NCI-H345 (cell line): ENCODE measurements around the gene DYRK4.
A peak's percentile ranks its signal among the peaks of the same experiment; 100 is the strongest.

Experiments used
- DNase-seq: peaks from one replicate; lab custom pipeline; 2025; lab: John Stamatoyannopoulos, UW

The DYRK4 gene

DNA sequence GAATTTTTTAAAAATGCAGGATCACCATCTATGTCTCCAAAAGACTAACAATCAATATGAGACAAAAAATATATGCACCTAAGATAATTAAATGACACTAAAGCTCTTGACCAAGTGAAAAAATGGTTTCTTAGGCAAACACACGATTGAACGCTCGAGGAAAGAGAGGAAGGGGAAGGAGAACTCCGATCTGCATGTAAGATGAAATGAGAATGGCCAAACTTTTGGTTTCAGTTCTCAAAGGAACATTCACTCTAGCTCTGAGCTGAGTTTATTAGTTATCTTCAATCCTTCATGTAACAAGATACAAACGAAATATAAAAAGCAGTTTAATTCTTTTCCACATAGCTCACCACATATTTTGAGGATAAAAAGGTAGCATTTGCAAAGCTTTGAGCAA, 2.8 kb downstream of the DYRK4 start:
- DNase-seq: no peak

DNA sequence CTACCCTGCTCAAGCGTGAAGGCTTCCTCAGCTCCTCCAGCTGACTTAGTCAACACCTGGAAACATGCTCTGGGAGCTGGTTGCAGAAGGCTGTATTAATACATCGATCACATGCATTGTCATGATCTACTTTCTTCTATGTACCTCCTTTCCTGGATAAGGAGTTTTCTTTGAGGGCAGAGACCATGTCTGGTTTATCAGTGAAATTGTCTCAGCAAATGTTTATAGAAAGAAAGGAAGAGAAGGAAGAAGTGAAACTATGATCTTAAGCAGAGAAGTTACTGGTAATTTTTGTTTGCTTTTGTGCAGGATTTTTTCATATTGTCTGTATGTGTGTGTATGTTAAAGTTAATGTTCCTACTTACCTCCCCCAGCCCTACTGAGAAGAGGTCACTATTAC, 4.5 kb downstream of the DYRK4 start:
- DNase-seq: no peak

DNA sequence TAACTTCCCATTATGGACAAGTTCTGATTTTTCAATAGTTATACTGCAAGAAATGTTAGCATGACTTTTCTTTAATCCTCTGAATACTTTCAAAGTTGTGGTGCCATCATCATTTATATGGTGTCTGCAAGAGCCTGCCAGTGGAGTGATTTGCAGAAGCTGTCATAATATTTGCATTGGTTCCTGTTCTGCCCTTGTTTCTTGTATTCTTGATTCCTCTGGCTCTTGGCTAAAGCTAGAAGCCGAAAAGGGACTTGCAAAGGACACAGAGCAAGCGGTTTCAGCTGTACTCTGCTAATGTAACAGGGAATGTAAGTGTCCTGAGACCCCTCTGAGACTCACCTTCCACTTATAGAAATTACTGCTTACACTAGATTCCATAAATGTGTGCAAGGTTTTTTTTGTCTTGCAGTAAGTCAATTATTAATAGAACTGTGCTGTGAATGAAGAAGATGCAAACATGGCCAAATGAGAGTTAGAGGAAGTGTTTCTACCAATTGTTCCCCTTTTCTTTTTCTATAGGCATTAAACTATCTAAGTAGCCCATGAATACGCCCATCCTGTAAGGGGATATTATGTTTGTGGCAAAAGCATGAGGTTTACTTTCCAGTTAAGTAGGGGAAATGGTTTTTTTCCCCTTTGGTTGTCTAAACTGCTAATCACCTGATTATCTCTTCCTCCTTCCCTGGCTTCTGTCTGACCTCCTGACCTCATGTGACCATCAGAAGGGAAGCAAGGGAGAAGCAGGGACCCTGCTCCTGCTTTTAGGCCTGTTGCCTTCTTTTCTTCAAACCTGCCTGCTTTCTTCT, 5.3 kb downstream of the DYRK4 start:
- DNase-seq: no peak

DNA sequence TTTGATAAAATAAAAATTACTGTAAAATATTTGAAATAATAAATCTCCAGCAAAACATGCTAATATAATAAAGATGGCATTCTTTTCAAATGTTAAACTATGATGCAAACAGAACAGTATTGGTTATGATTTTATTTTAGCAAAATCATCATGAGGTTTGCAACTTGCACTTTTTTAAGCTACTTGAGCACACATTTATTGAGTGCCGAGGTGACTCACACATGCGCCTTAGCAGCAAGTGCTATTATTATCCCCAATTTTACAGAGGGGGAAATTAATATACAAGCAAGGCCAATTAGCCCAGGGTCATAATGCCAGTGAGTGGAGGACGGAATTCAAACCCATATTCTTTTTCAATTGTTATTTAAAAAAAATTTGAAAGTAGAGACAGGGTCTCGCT, 7.3 kb downstream of the DYRK4 start:
- no peak for DNase-seq

DNA sequence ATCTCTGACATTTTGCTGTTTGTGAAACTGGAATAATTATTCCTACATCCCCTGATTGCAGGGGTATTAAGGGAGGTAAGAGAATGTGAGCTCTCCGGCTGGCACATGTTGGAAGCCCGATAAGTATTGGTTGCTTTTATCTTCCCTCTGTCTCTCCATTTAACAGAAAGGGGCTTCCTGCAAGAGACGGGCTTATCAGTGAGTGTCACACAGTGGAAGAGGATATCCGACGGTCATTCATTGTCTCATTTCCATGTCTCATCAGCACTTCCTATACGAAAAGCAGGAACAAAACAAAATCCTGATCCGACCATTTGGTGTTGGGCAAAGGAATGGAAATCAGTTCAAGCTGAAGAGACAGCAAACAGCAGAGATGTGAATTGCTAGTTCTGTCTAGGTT, 10.7 kb downstream of the DYRK4 start:
- DNase-seq: no peak

DNA sequence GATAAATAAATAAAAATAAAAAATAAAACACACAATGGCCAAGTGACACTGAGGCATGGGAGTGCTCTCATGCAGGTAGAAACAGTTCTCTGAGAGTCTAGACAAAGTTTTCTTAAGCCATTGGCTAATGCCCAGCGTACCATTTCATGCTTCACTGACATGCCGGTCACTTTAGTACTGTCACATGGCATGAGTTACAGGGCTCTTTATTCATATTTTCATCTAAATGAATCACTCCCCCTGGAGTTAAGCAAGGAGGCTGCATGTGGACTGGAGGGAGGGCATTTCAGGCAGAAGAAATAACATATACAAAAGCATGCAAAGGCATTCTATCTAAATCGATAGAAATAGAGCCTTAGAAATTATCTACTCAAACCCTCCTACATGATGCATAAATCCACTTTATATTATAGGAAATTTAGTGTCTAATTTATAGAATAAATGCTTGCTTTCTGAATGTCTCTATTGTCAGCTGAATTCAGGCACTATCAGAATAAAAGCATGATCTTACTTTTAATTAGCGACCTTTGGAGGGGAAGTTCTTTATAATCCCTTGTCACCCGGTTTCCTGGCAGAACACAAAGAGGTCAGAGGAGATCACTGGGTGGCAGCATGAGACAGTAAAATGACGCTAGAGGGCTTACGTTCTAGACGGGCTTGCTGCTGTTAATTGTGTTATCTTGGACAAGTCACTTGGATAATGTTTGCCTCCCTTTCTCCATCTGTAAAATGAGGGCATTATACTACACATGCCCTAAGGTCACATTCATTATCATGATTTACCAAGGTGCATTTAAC, 17.5 kb downstream of the DYRK4 start:
- DNase-seq: no peak

DNA sequence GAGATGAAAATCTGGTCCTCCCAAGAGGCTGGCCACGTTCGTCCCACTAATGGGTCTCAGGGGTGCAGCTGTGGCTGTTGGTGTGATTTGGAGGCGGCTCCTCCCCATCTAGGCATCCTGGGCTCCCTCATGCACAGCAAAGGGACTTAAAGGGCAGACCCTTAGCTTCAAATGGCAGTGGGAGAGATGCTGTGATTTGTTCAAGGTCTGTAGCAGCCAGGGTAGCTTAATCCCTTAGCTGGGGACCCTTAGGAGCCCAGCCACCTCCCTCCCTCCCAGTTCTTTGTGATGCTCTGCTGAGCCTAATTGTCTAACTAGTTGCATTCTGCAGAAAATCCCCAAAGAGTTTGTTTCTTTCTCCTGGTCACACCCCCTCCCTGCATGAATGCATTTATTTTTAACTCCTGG, 18.3 kb downstream of the DYRK4 start:
- no peak for DNase-seq

DNA sequence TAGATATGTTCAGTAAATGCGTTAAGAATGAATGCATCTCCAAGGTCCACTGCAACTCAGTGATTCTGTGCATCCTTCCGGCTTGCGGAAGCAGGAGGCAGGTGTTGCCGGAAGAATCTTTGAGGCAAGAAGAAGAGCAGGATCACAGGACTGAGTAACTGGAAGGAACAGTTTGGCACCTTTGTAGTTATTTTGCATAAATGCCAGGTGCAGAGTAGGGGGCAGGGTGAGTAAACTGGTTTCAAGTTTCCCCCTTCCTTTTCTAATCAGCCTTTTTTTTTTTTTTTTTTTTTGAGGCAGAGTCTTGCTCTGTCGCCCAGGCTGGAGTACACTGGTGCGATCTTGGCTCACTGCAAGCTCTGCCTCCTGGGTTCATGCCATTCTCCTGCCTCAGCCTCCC, 22.3 kb downstream of the DYRK4 start:
- no peak for DNase-seq

DNA sequence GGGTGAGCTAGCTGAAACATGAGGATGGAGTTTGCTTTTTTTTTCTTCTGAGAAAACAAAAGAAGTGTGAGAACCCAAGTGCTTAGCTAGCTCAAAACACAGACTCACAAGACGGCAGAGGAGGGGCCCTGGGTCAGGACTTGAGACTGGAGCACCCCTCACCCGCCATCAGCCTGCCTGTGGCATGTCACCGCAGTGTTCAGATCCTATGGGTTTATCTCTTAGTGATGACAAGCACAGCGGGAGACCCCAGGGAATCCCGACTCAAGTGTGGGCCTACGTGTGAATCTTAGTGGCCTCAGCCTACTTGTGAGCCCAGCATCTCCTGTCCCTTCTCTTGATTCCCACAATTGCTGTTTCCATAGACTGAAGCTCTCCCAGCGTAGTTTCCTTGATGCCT, 22.9 kb downstream of the DYRK4 start:
- DNase-seq: no peak

DNA sequence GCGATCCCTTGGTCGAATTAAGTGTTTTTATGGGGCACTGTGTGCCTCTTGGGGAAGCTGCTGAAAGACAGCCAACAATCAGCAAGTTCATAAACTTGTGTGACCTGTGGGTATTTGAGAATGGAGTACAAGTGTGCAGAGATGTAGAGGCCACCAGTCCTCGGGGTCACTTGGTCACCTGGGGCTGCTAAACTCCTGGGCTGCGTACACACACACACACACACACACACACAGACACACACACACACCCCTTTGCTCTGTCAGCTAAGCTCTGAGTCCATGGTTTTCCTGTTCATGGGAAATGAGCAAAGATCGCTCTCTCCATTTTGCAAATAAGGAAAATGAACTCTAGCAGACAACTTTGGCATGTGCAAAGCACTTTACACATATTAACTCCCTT, 24.5 kb downstream of the DYRK4 start:
- DNase-seq: no peak

DNA sequence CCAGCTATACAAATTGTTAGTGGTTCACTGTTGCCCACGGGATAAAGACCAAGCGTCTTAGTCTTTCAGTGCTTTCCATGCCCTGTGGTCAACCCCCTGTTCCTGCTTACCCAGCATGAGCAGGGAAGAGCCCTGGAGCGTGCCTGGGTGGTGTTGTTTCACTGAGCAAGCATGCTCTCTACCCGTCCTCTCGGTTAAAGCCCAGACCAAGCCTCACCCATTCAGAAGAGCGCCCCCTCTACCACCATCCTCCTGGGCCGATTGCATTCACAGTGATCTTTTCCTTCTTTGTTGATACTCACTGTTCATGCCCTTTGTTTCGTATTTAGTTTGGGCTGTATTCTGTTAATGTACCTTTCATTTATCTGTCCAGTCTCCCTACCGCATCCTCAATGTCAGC, 25.1 kb downstream of the DYRK4 start:
- no peak for DNase-seq

DNA sequence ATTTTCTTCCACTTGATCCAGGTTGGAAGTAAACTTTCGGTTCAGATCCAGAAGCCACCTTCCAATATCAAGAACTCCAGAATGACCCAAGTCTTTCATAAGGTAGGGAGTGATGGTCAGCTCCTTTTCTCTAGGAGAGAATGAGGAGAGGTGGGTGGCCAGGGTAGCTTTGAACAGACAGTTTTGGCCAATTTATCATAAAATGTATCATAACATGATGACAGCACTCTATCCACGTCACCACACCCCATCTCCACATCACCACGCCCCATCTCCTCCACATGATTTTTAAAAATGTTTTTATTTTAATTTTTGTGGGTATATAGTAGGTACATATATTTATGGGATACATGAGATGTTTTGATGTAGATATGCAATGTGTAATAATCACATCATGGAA, 26.9 kb downstream of the DYRK4 start:
- no peak for DNase-seq

DNA sequence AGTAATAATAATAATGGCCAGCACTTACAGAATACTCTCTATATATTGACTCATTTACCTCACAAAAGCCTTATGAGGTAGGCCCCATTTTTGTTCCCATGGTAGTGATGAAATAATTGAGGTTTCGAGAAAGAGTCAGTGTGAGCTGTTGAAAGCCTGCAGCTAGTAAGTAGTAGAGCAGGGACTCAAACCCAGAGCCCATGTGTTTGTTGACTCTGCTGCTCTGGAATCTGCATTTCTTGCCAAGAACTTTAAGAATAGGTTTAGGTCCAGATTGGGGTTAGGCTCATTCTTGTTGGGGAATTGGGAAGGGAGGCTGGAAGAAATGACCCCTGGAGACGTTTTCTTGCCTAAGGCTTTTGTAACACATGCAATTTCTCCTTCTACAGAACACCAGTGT, 27.9 kb downstream of the DYRK4 start:
- no peak for DNase-seq

DNA sequence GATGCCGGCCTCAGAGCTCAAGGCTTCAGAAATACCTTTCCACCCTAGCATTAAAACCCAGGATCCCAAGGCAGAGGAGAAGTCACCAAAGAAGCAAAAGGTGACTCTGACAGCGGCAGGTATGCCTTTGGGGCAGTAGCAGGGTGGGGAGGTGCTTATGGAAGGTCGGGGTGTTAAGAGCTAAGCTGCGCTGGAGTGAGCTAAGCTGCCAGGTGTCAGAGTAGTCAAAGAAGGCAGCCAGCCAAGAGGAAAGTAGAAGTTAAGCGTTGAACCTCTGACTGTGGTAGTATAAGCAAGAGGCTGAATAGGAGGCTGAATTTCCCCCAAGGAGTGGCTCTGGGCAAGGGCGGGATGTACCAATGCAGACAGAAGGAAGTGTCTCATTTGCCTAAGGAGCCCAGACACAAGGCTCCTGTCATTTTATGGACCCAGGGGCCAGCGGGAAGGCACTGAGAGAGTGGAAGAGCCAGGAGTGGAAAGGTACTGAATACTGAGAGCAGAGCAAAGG, 29.2 kb downstream of the DYRK4 start:
- no peak for DNase-seq

DNA sequence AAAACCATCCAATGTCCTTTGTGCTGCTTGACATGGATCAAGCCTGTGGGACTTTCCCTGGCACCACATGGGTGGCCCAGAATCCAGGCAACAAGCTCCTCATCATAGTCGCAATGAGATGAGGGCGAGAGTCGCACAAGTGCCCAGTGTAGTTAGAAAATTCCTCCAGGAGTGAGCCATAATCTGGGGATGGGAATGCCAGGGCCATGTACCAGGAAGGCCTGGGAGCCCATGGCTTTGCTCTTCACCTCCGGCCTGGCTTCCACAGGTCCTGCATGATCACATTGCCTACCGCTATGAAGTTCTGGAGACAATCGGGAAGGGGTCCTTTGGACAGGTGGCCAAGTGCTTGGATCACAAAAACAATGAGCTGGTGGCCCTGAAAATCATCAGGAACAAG, 33.9 kb downstream of the DYRK4 start:
- no peak for DNase-seq

DNA sequence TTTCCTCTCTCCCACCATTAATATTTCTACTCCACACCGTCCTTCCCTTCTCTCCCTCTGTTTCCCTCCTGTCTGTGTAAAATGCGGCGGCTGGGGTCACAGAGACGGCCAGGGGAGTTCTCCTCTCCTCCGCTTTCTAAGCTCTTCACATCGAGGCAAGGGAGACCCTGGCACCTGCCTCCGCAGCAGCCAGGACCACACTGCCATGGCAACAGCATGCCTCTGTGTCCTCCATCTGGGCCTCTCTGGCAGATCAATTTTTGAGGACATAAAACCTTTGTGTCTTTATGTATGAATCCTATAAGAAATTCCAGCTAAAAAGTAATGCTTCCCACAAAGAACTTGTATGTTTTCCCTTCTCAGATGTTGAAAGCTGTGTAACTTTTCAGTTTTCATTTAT, 41.4 kb downstream of the DYRK4 start:
- DNase-seq: no peak

DNA sequence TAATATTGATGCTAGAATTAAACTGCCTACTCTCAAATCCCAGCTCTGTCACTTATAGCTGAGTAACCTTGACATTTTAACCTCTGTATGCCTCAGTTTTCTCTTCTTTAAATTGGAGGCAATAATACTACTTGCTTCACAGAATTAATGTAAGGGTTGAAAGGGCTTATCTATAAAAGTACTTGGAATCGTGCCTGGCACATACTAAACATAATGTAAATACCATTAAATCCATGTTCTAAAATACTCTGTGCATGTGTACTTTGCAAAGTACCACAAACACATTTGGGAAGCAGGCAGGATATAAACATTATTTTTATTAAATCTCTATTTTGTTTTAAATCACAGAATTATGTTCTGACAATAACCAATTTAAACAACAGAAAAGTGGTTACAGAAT, 41.9 kb downstream of the DYRK4 start:
- DNase-seq: no peak

DNA sequence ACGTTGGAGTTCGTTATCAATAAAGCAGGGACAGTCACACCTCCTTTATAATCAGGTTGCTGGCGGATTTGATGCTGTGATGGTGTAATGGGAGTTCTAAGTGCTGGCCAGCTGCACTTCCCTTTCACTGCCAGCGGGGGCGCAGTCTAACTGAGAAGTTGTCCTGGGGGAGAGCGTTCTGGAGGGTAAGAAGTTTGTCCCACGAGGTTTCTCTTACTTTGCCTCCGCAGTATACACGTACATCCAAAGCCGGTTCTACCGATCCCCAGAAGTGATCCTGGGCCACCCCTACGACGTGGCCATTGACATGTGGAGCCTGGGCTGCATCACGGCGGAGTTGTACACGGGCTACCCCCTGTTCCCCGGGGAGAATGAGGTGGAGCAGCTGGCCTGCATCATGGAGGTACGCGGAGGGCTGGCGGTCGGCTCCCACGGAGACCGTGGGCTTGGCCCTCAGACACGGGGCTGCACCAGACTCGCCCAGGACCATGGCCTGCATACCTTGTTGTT, 42.7 kb downstream of the DYRK4 start:
- peak; percentile 65 for DNase-seq

DNA sequence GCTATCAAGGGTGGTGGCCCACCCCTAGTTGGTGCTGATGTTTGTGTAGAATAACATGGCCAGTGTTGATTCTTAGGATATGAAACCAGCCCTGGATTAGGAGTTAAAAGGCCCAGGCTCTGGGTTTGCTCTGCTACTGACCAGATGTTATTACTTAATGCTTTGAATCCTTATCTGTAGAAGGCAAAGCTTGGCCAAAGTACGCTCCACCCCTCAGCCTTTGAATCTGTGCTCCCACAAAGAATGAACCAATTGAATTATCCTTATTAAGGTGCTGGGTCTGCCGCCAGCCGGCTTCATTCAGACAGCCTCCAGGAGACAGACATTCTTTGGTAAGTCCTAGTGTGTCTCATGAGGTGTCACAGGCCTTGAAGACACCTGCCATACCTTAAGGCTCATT, 45.0 kb downstream of the DYRK4 start:
- no peak for DNase-seq

DNA sequence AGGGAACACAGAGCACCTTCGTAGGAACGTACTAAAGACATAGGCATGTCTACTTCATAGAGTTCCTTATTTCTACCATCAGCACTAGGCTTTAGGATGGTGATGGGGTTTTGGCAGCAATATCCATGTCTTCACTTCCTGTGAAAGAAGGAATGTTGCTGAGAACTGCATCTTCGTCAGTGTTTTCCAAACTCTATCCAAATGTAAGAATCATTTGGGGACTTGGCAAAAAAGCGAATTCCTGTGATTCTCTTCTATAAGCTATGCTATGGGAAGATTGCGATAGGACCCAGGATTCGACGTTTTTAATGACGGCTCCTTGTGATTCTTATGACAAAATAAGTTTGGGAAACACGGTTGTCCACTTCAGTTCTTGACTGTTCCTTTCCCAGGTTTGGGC, 47.1 kb downstream of the DYRK4 start:
- DNase-seq: no peak

DNA sequence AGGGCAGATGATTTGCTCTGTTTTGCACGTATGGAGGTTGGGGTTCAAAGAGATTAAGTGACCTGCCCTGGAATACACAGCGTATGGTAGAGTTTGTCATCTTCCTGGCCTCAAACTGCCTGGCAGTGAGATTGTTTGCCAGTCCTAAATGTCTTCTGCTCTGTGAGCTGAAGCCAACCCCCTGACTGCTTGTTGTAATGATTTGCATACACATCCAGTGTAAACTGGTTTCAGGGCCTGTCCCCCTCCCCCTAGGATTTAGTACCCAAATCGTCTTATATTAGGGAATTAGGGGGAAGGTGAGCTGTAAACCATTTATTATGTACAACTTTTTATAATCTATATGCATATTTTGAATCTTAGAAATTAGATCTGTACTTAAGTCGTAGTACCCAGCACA, 48.5 kb downstream of the DYRK4 start:
- no peak for DNase-seq

DNA sequence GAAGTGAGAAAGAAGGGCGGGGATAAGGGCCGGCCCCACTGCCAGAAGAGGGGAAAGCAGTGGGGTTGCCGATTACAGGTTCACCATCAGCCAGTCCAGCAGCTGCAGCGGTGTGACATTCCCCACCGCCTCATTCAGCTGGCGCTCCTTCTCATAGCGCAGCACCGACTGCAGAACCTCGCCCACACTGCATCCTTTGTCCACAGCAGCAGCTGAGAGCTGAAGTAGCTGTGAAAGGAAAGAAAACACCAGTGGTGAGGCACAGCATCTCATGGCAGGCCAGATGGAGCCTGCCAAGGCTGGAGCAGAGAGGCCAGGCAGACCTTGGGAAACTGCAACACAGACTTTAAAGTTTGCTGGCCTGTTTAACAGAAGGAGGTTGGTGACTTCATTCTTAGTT, 53.7 kb downstream of the DYRK4 start:
- no peak for DNase-seq

DNA sequence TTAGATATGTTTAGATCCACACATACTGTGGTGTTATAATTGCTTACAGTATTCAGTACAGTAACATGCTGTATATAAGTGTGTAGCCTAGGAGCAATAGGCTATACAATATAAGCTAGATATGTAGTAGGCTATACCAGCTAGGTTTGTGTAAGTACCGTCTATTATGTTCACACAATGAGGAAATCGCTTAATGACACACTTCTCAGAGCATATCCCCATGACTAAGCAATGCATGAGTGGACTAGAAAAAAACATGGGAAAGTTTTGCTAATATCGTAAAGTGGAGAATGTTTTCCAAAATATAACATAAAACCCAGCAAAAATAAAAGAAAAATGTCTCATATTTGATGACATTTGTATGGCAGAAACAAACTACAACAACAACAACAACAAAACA, 59.5 kb downstream of the DYRK4 start:
- peak; percentile 27 for DNase-seq
